ENCODE data around the gene ZBTB43. TPM values are rescaled to one million over a fixed set of nuclear protein-coding genes. Genes with fewer than 3 reads are reported as not detected.
A peak's percentile ranks its signal among the peaks of the same experiment; 100 is the strongest.
"Not testable (repeated sequence)": the region's sequence is repeated elsewhere in the genome, so short reads cannot be mapped to it uniquely, and the experiment has no call there.

ZBTB43 gene
- total RNA-seq, 1 donor from 2014 or later, result 2.4 TPM

- H3K27ac ChIP-seq, result no peak overlapping the region
- intact Hi-C loops (cut with DNase I), result no loop called here
- no peaks in the 10 kb centered on the region for H3K9me3 ChIP-seq
- no peak for DNase-seq (ENCODE audit: low spot score in 2 of 2)
- no peaks in the 10 kb centered on the region for H3K27me3 ChIP-seq
- no peaks in the 10 kb centered on the region for H3K36me3 ChIP-seq
- no peak for TF ChIP-seq CTCF (IDR thresholded peaks at IDR 0.05)
- H3K4me3 ChIP-seq, result no peak overlapping the region
- no peaks in the 10 kb centered on the region for H3K4me1 ChIP-seq
These were observed 26.7 kb upstream of the ZBTB43 start for GRCh38 chr9:126778141-126778540.

- DNase-seq (ENCODE audit: low spot score in 2 of 2); H3K27me3 ChIP-seq; intact Hi-C loops (cut with DNase I): not testable (repeated sequence)
These were observed 26.1 kb upstream of the ZBTB43 start for GRCh38 chr9:126778696-126779095.

GRCh38 chr9:126781186-126782052, 23.4 kb upstream of the ZBTB43 start:
- Histone ChIP-seq H3K4me3 (no peak overlapping the region), H3K27me3 (no peaks in the 10 kb centered on the region)
- TF ChIP-seq CTCF (IDR thresholded peaks at IDR 0.05), result peak; percentile 74 to 89 (median 86)

More at GRCh38 chr9:126778696-126779095, 26.1 kb upstream of the ZBTB43 start:
- H3K27ac ChIP-seq, H3K4me3 ChIP-seq, H3K4me1 ChIP-seq, H3K9me3 ChIP-seq, H3K36me3 ChIP-seq: not testable (repeated sequence)

GRCh38 chr9:126782053-126782388, 22.8 kb upstream of the ZBTB43 start:
- Histone ChIP-seq H3K27ac (no peak overlapping the region), H3K9me3 (no peaks in the 10 kb centered on the region), H3K4me3 (no peak overlapping the region), H3K27me3 (no peaks in the 10 kb centered on the region), H3K4me1 (no peaks in the 10 kb centered on the region), H3K36me3 (no peaks in the 10 kb centered on the region)
- intact Hi-C loops (cut with DNase I), result loop anchor here (5.0 kb wide), 2 partner anchors 170 to 280 kb away; partner anchors contain the start of gene LMX1B
- no peak for DNase-seq (ENCODE audit: low spot score in 2 of 2)
- TF ChIP-seq CTCF (IDR thresholded peaks at IDR 0.05), result no peak

More at GRCh38 chr9:126781186-126782052, 23.4 kb upstream of the ZBTB43 start:
- intact Hi-C loops (cut with DNase I), result loop anchor here (2.0 to 5.0 kb wide), 3 partner anchors 77 to 279 kb away; partner anchors contain the start of gene LMX1B
- DNase-seq (ENCODE audit: low spot score in 2 of 2), result peak in 1 of 2 donors; percentile 84
- no peak overlapping the region for H3K27ac ChIP-seq
- H3K4me1 ChIP-seq, result no peaks in the 10 kb centered on the region
- no peaks in the 10 kb centered on the region for H3K36me3 ChIP-seq
- H3K9me3 ChIP-seq, result no peaks in the 10 kb centered on the region

- no peaks in the 10 kb centered on the region for H3K4me1 ChIP-seq
- H3K9me3 ChIP-seq, result no peaks in the 10 kb centered on the region
- intact Hi-C loops (cut with DNase I), result loop anchor here (5.0 kb wide), 2 partner anchors 172 to 282 kb away; partner anchors contain the start of gene LMX1B
- TF ChIP-seq CTCF (IDR thresholded peaks at IDR 0.05), result no peak
- no peak overlapping the region for H3K27ac ChIP-seq
- no peak for DNase-seq (ENCODE audit: low spot score in 2 of 2)
- H3K4me3 ChIP-seq, result no peak overlapping the region
- H3K36me3 ChIP-seq, result no peaks in the 10 kb centered on the region
- H3K27me3 ChIP-seq, result no peaks in the 10 kb centered on the region
These were observed 20.9 kb upstream of the ZBTB43 start for GRCh38 chr9:126783949-126784348.

- Histone ChIP-seq H3K27me3 (no peaks in the 10 kb centered on the region), H3K36me3 (no peaks in the 10 kb centered on the region), H3K9me3 (no peaks in the 10 kb centered on the region), H3K4me3 (no peak overlapping the region), H3K27ac (no peak overlapping the region), H3K4me1 (no peaks in the 10 kb centered on the region)
- intact Hi-C loops (cut with DNase I), result loop anchor here (5.0 kb wide), 2 partner anchors 172 to 282 kb away; partner anchors contain the start of gene LMX1B
- TF ChIP-seq CTCF (IDR thresholded peaks at IDR 0.05), result no peak
- DNase-seq (ENCODE audit: low spot score in 2 of 2), result no peak
These were observed 20.4 kb upstream of the ZBTB43 start for GRCh38 chr9:126784401-126784800.

GRCh38 chr9:126784841-126785240, 20.0 kb upstream of the ZBTB43 start:
- H3K36me3 ChIP-seq; H3K4me1 ChIP-seq; DNase-seq (ENCODE audit: low spot score in 2 of 2); H3K27me3 ChIP-seq; H3K4me3 ChIP-seq; H3K9me3 ChIP-seq; H3K27ac ChIP-seq: not testable (repeated sequence)
- intact Hi-C loops (cut with DNase I), result loop anchor here (5.0 kb wide), 2 partner anchors 173 to 283 kb away; partner anchors contain the start of gene LMX1B

Data from ascending aorta (tissue), 2 donors.